Measurements from ENCODE around the gene HIVEP1.

HIVEP1 gene

DNA sequence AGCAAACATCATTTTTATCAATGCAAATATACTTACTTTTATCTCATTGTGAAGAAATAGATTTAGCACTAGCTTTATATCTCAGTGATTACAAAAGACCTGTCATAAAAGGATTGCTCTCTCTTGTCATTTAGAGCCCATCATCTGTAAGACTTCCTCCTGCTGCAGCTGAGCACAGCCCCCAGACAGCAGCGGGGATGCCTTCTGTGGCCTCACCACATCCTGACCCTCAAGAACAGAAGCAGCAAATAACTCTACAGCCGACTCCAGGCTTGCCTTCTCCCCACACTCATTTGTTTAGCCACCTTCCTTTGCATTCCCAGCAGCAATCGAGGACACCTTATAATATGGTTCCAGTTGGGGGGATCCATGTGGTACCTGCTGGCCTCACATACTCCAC, 151.0 kb downstream of the HIVEP1 start:
- ATAC-seq, result no peak
- TF ChIP-seq PPARA (CRISPR knock-in tag; IDR thresholded peaks at IDR 0.05; ENCODE audit: borderline replicate concordance), result no peak
- no peak for TF ChIP-seq SNAI2 (CRISPR knock-in tag; IDR thresholded peaks at IDR 0.05)
- TF ChIP-seq, protein P1, sequence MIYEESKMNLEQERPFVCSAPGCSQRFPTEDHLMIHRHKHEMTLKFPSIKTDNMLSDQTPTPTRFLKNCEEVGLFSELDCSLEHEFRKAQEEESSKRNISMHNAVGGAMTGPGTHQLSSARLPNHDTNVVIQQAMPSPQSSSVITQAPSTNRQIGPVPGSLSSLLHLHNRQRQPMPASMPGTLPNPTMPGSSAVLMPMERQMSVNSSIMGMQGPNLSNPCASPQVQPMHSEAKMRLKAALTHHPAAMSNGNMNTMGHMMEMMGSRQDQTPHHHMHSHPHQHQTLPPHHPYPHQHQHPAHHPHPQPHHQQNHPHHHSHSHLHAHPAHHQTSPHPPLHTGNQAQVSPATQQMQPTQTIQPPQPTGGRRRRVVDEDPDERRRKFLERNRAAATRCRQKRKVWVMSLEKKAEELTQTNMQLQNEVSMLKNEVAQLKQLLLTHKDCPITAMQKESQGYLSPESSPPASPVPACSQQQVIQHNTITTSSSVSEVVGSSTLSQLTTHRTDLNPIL (CRISPR knock-in tag; IDR thresholded peaks at IDR 0.05; ENCODE audit: low read depth), result no peak
- TF ChIP-seq, protein P2, sequence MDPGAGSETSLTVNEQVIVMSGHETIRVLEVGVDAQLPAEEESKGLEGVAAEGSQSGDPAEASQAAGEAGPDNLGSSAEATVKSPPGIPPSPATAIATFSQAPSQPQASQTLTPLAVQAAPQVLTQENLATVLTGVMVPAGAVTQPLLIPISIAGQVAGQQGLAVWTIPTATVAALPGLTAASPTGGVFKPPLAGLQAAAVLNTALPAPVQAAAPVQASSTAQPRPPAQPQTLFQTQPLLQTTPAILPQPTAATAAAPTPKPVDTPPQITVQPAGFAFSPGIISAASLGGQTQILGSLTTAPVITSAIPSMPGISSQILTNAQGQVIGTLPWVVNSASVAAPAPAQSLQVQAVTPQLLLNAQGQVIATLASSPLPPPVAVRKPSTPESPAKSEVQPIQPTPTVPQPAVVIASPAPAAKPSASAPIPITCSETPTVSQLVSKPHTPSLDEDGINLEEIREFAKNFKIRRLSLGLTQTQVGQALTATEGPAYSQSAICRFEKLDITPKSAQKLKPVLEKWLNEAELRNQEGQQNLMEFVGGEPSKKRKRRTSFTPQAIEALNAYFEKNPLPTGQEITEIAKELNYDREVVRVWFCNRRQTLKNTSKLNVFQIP (CRISPR knock-in tag; IDR thresholded peaks at IDR 0.05; ENCODE audit: borderline replicate concordance, low read depth), result no peak
- TF ChIP-seq OSR1 (CRISPR knock-in tag; IDR thresholded peaks at IDR 0.05), result no peak
- TF ChIP-seq RARB (CRISPR knock-in tag; IDR thresholded peaks at IDR 0.05), result no peak
- TF ChIP-seq CSRNP3 (CRISPR knock-in tag; IDR thresholded peaks at IDR 0.05), result no peak
- no peak for TF ChIP-seq GLIS3 (CRISPR knock-in tag; IDR thresholded peaks at IDR 0.05)
- no peak for TF ChIP-seq ESRRG (CRISPR knock-in tag; IDR thresholded peaks at IDR 0.05)
- no peak for TF ChIP-seq ZNF8 (CRISPR knock-in tag; IDR thresholded peaks at IDR 0.05)
- no peak for TF ChIP-seq ISL1 (CRISPR knock-in tag; IDR thresholded peaks at IDR 0.05)

DNA sequence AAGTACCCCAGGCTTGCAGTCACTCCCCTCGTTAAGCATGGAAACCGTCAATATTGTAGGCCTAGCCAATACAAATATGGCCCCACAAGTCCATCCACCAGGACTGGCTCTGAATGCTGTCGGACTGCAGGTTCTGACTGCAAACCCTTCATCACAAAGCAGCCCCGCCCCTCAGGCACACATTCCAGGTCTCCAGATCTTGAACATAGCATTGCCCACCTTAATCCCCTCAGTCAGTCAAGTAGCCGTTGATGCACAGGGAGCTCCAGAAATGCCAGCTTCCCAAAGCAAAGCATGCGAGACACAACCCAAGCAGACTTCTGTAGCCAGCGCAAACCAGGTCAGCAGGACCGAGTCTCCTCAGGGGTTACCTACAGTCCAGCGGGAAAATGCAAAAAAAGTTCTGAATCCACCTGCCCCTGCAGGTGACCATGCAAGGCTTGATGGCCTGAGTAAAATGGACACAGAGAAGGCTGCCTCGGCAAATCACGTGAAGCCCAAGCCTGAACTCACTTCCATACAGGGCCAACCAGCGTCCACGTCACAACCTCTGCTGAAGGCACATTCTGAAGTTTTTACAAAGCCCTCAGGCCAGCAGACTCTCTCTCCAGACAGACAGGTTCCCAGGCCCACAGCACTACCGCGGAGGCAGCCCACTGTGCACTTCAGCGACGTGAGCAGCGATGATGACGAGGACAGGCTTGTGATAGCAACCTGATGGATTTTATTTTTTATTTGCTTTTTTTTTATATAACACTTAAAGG, 151.8 kb downstream of the HIVEP1 start:
- no peak for TF ChIP-seq ZFP30 (CRISPR knock-in tag; IDR thresholded peaks at IDR 0.05)
- TF ChIP-seq BACH2 (CRISPR knock-in tag; IDR thresholded peaks at IDR 0.05; ENCODE audit: borderline replicate concordance), result no peak
- no peak for TF ChIP-seq CSDC2 (CRISPR knock-in tag; IDR thresholded peaks at IDR 0.05)
- no peak for TF ChIP-seq ESRRG (CRISPR knock-in tag; IDR thresholded peaks at IDR 0.05)
- TF ChIP-seq, protein P3, sequence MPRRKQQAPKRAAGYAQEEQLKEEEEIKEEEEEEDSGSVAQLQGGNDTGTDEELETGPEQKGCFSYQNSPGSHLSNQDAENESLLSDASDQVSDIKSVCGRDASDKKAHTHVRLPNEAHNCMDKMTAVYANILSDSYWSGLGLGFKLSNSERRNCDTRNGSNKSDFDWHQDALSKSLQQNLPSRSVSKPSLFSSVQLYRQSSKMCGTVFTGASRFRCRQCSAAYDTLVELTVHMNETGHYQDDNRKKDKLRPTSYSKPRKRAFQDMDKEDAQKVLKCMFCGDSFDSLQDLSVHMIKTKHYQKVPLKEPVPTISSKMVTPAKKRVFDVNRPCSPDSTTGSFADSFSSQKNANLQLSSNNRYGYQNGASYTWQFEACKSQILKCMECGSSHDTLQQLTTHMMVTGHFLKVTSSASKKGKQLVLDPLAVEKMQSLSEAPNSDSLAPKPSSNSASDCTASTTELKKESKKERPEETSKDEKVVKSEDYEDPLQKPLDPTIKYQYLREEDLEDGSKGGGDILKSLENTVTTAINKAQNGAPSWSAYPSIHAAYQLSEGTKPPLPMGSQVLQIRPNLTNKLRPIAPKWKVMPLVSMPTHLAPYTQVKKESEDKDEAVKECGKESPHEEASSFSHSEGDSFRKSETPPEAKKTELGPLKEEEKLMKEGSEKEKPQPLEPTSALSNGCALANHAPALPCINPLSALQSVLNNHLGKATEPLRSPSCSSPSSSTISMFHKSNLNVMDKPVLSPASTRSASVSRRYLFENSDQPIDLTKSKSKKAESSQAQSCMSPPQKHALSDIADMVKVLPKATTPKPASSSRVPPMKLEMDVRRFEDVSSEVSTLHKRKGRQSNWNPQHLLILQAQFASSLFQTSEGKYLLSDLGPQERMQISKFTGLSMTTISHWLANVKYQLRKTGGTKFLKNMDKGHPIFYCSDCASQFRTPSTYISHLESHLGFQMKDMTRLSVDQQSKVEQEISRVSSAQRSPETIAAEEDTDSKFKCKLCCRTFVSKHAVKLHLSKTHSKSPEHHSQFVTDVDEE (CRISPR knock-in tag; IDR thresholded peaks at IDR 0.05), result no peak
- no peak for TF ChIP-seq ISL1 (CRISPR knock-in tag; IDR thresholded peaks at IDR 0.05)
- TF ChIP-seq, protein P2 (CRISPR knock-in tag; IDR thresholded peaks at IDR 0.05; ENCODE audit: borderline replicate concordance, low read depth), result no peak
- TF ChIP-seq ZNF8 (CRISPR knock-in tag; IDR thresholded peaks at IDR 0.05), result no peak
- TF ChIP-seq TOX (CRISPR knock-in tag; IDR thresholded peaks at IDR 0.05; ENCODE audit: borderline replicate concordance), result no peak
- TF ChIP-seq CSRNP3 (CRISPR knock-in tag; IDR thresholded peaks at IDR 0.05), result no peak
- TF ChIP-seq PPARA (CRISPR knock-in tag; IDR thresholded peaks at IDR 0.05; ENCODE audit: borderline replicate concordance), result no peak
- ATAC-seq, result no peak

- no peak for ATAC-seq
Observed at GRCh38 chr6:12164508-12164770, 152.3 kb downstream of the HIVEP1 start.

More at GRCh38 chr6:12164508-12164770, 152.3 kb downstream of the HIVEP1 start:
- TF ChIP-seq RARB (CRISPR knock-in tag; IDR thresholded peaks at IDR 0.05) (no peak), ESRRG (CRISPR knock-in tag; IDR thresholded peaks at IDR 0.05) (no peak), CSRNP3 (CRISPR knock-in tag; IDR thresholded peaks at IDR 0.05) (no peak), ZFP3 (CRISPR knock-in tag; IDR thresholded peaks at IDR 0.05) (no peak), ZNF70 (CRISPR knock-in tag; IDR thresholded peaks at IDR 0.05) (no peak), SNAI2 (CRISPR knock-in tag; IDR thresholded peaks at IDR 0.05) (no peak), CSDC2 (CRISPR knock-in tag; IDR thresholded peaks at IDR 0.05) (no peak)
- TF ChIP-seq, protein P1 (CRISPR knock-in tag; IDR thresholded peaks at IDR 0.05; ENCODE audit: low read depth), result no peak
